Kidney (tissue), 14 donors: ENCODE results near the gene LARGE1. TPM values are rescaled to one million over a fixed set of nuclear protein-coding genes. Genes with fewer than 3 reads are reported as not detected.

Experiments used
- DNase-seq, 5 donors: peaks; one replicate each; pipeline ENCODE4 v3.0.0-alpha.2; 2013 to 2020
- FAIRE-seq: peaks from 2 replicates; lab custom pipeline; 2012; peaks lifted over from hg19 to GRCh38; lab: Jason Lieb, UNC
- H3K27ac ChIP-seq, 2 donors: one replicate each; pipeline ENCODE4 v1.7.0; 2013; ENCODE audit warnings: low read depth in 2 of 2, low read length in 2 of 2, inconsistent platforms in 1 of 2
- H3K27me3 ChIP-seq: one replicate; pipeline ENCODE4 v1.7.1; 2013; ENCODE audit warnings: low read length, inconsistent platforms; ENCODE audit not compliant: control insufficient read depth, insufficient read depth
- H3K36me3 ChIP-seq, 3 donors: one replicate each; pipeline versions ENCODE4 v1.7.0 to v1.7.1; 2013; ENCODE audit warnings: low read length in 3 of 3, control low read depth in 1 of 3, inconsistent platforms in 1 of 3; ENCODE audit not compliant: insufficient read depth in 3 of 3, control insufficient read depth in 2 of 3
- H3K4me1 ChIP-seq, 3 donors: one replicate each; pipeline versions ENCODE4 v1.7.0 to v1.7.1; 2013; ENCODE audit warnings: low read length in 3 of 3, inconsistent platforms in 1 of 3, low read depth in 1 of 3; ENCODE audit not compliant: control insufficient read depth in 2 of 3, insufficient read depth in 2 of 3
- H3K4me3 ChIP-seq, 3 donors: one replicate each; pipeline versions ENCODE4 v1.7.0 to v1.8.1; 2013; ENCODE audit warnings: low read length in 3 of 3, control low read depth in 1 of 3, inconsistent platforms in 1 of 3
- H3K9ac ChIP-seq, 3 donors: one replicate each; pipeline versions ENCODE4 v1.7.0 to v1.7.1; 2013; ENCODE audit warnings: low read length in 3 of 3, control low read depth in 1 of 3, inconsistent platforms in 1 of 3
- H3K9me3 ChIP-seq, 3 donors: one replicate each; pipeline versions ENCODE4 v1.7.0 to v1.7.1; 2013; ENCODE audit warnings: low read length in 3 of 3, control low read depth in 1 of 3, inconsistent platforms in 1 of 3; ENCODE audit not compliant: control insufficient read depth in 2 of 3, insufficient read depth in 1 of 3
- intact Hi-C: fragments of 100-400 bp; cut with DNase I; formaldehyde crosslinking; loops from one replicate; pipeline ENCODE4 v1.11.1; 2022
- polyA plus RNA-seq: library from polyadenylated mRNA; stranded (reverse); fragments of 350-450 nt; fragmentation: Illumina TruSeq; extraction: RNeasy Lipid Tissue Mini Kit (QIAGEN cat#74804); gene quantifications from one replicate; pipeline ENCODE4 v1.2.3, GENCODE V29; 2014; ENCODE audit warnings: low read depth, low replicate concordance; ENCODE audit not compliant: insufficient read depth
- total RNA-seq: library from RNA; stranded (reverse); fragmentation: NEBNext Ultra II Directional; extraction: Animal tissue kit (Norgen Biotek cat#: 25700); gene quantifications from one replicate; pipeline ENCODE4 v1.2.1, GENCODE V29; 2021
- TF ChIP-seq, protein P1 (sequence below): IDR thresholded peaks from 3 replicates; pipeline ENCODE4 v1.5.1; 2012; ENCODE audit warnings: mild to moderate bottlenecking, moderate library complexity, borderline replicate concordance; ENCODE audit not compliant: insufficient read depth; ENCODE audit errors: extremely low read depth
- donor health status: control.
- donor health status: control.
- donor health status: control.
- donor health status: control.
- donor health status: control.
- donor health status: DM: yes; HTN: yes; CAD: no.
- donor health status: Normal renal cell carcinoma (clear cell type).

LARGE1 gene
- total and polyA plus RNA-seq, 2 donors from 2014 or later: 5.0 to 22.9 TPM

DNA sequence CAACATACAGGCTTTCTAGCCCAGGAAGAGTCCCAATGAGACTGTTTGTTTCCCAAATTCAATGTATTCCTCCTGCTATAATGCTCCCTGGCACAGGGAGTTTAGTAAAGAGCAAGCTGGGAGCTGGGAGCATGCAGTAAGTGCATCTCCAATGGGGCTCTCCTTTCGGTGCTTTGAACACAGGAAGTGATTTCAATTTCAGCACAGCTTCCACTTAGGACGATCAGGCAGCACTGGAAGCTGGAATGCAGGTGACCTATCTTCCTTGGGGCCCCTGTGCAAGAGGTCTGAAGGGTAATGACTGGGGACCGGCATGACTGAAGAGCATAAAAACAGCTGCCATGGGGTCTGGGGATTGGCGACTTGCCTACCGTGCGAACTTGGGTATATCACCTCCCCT is 76.0 kb downstream of the LARGE1 start:
- intact Hi-C loops: no loop called here
- H3K4me1 ChIP-seq: peaks cover 0 to 8% (median 0%) of the 10 kb centered on the region in 3 donors
- H3K27ac ChIP-seq: no peak overlapping the region
- no peak overlapping the region for H3K9ac ChIP-seq
- no peaks in the 10 kb centered on the region for H3K9me3 ChIP-seq
- no peak overlapping the region for H3K4me3 ChIP-seq
- no peaks in the 10 kb centered on the region for H3K27me3 ChIP-seq
- peak in 1 of 5 donors; percentile 29 for DNase-seq
- H3K36me3 ChIP-seq: no peaks in the 10 kb centered on the region
- no peak for FAIRE-seq
- TF ChIP-seq, protein P1, sequence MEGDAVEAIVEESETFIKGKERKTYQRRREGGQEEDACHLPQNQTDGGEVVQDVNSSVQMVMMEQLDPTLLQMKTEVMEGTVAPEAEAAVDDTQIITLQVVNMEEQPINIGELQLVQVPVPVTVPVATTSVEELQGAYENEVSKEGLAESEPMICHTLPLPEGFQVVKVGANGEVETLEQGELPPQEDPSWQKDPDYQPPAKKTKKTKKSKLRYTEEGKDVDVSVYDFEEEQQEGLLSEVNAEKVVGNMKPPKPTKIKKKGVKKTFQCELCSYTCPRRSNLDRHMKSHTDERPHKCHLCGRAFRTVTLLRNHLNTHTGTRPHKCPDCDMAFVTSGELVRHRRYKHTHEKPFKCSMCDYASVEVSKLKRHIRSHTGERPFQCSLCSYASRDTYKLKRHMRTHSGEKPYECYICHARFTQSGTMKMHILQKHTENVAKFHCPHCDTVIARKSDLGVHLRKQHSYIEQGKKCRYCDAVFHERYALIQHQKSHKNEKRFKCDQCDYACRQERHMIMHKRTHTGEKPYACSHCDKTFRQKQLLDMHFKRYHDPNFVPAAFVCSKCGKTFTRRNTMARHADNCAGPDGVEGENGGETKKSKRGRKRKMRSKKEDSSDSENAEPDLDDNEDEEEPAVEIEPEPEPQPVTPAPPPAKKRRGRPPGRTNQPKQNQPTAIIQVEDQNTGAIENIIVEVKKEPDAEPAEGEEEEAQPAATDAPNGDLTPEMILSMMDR: no peak

DNA sequence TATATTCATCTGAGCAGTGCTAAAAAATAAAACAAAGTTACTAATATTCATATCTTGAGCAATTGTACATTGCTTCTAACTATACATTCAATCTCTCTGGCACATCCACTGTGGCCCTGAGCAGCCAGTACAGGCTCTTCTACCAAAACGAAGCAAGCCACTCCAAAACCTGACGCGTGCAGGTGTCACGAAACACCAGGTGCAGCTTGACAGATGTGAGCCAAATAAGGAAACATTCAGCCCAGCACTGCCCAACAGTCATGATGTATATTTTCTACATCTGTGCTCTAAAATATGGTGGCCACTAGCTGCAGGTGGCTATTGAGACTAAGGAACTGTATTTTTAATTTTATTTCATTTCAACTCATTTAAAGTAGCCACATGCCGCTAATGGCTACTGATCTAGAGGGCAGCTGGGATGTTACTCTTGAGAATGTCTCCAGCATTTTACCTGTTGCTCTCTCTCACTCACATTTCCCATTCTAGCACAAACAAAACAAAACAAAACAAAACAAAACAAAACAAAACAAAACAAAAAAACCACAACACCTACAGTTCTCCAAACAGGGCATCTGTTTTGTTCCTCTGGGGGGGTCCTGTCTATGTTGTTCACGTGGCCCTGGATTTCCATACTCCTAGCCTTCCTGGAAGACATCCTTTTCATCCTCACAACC is 77.7 kb downstream of the LARGE1 start:
- TF ChIP-seq, protein P1: no peak
- intact Hi-C loops: no loop called here
- peaks cover 0 to 8% (median 0%) of the 10 kb centered on the region in 3 donors for H3K4me1 ChIP-seq
- no peak for DNase-seq
- H3K27me3 ChIP-seq: no peaks in the 10 kb centered on the region
- no peak for FAIRE-seq
- no peak overlapping the region for H3K9ac ChIP-seq
- no peaks in the 10 kb centered on the region for H3K36me3 ChIP-seq
- H3K4me3 ChIP-seq: no peak overlapping the region
- no peaks in the 10 kb centered on the region for H3K9me3 ChIP-seq
- H3K27ac ChIP-seq: no peak overlapping the region

DNA sequence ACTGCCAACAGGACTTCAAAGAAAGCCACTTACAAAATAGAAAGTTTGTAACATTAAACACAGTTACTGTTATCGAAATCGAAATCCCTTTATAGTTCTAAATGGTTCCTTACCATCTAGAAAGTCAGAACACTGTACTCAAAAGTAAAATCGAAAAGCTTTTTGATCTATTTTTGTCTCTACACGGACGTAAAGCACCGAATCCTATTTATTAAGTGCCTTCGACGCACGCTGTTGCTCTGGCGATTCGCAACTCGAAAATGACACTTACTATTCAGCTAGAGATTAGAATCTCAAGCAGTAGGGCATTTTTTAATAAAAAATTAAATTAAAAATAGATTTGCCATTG is 78.3 kb downstream of the LARGE1 start:
- H3K36me3 ChIP-seq: no peaks in the 10 kb centered on the region
- no peak overlapping the region for H3K4me3 ChIP-seq

More for the DNA sequence above, 78.3 kb downstream of the LARGE1 start:
- no peak for DNase-seq
- no peak for FAIRE-seq
- H3K9me3 ChIP-seq: no peaks in the 10 kb centered on the region
- H3K27me3 ChIP-seq: no peaks in the 10 kb centered on the region
- no peak overlapping the region for H3K9ac ChIP-seq
- intact Hi-C loops: no loop called here
- peaks cover 0 to 8% (median 0%) of the 10 kb centered on the region in 3 donors for H3K4me1 ChIP-seq
- TF ChIP-seq, protein P1: no peak
- H3K27ac ChIP-seq: no peak overlapping the region
